ENCODE data around the gene PPFIBP1.
A peak's percentile ranks its signal among the peaks of the same experiment; 100 is the strongest.
"Not testable (repeated sequence)": the region's sequence is repeated elsewhere in the genome, so short reads cannot be mapped to it uniquely, and the experiment has no call there.

The PPFIBP1 gene

DNA sequence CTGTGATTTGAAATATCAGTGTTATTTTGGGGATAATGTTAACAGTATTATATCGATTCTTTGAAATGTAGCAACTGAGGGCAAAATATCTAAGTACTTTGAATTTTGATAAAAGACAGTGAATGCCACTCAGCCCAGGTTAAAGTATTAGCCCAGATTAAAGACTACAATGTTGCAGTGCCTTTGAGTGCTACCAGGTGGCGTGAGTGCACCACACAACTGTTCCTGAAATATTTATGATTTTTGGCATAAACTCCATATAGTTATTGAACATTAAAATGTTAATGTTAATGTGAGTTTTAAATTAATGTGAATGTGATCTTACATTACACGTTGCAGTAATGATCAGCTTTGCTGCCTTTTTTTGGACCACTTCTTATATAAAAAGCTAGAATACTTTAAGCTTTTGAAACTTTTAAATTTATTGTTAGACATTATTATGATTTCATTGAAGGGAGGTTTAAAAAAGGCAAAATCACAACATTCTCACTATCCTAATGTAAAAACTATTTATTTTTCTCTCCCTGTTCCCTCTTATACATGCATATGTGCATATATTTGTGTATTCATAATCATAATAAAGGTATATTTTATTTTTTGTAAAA is 209.1 kb downstream of the PPFIBP1 start:
- in situ Hi-C loops (cut with HindIII; ENCODE audit: low sequenced_read_pairs) = no loop called here
- DNase-seq (ENCODE audit: low read depth, low spot score) = peak; percentile 36
- H3K4me3 ChIP-seq (ENCODE audit: low read depth, low read length) = no peak overlapping the region
- TF ChIP-seq, protein P1, sequence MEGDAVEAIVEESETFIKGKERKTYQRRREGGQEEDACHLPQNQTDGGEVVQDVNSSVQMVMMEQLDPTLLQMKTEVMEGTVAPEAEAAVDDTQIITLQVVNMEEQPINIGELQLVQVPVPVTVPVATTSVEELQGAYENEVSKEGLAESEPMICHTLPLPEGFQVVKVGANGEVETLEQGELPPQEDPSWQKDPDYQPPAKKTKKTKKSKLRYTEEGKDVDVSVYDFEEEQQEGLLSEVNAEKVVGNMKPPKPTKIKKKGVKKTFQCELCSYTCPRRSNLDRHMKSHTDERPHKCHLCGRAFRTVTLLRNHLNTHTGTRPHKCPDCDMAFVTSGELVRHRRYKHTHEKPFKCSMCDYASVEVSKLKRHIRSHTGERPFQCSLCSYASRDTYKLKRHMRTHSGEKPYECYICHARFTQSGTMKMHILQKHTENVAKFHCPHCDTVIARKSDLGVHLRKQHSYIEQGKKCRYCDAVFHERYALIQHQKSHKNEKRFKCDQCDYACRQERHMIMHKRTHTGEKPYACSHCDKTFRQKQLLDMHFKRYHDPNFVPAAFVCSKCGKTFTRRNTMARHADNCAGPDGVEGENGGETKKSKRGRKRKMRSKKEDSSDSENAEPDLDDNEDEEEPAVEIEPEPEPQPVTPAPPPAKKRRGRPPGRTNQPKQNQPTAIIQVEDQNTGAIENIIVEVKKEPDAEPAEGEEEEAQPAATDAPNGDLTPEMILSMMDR (IDR thresholded peaks at IDR 0.05; ENCODE audit: low read depth, low read length) = peak; percentile 88

DNA sequence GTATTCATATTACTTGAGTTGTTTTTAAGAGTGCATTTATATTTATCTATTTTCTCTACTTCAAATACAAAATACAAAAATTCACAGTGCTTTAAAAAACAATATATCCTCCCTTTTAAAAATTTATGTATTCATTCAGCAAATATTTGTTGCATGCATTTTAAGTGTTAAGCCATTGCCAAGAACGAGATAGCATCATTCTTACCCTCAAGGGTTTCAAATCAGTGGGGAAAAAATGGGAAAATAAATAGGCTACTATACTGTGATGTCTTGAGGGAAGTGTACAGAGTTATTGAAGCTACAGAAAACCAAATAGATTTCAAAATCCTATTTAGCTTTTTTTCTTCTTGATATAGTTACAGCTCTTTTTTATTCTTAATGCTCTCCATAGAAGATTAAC is 209.8 kb downstream of the PPFIBP1 start:
- TF ChIP-seq, protein P1 (IDR thresholded peaks at IDR 0.05; ENCODE audit: low read depth, low read length) = no peak
- DNase-seq (ENCODE audit: low read depth, low spot score) = no peak
- no peak overlapping the region for H3K4me3 ChIP-seq (ENCODE audit: low read depth, low read length)
- in situ Hi-C loops (cut with HindIII; ENCODE audit: low sequenced_read_pairs) = no loop called here

DNA sequence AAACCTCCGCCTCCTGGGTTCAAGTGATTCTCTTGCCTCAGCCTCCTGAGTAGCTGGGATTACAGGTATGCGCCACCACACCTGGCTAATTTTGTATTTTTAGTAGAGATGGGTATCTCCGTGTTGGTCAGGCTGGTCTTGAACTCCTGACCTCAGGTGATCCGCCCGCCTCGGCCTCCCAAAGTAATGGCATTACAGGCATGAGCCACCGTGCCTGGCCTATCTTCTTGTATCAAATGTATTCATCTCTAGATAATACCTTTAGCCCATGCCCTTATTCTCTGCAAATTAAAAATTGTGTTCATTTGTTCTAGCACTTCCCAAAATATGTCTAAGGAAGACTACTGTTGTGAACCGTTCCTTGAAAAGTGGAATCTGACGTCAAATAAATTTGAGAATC is 210.3 kb downstream of the PPFIBP1 start:
- DNase-seq (ENCODE audit: low read depth, low spot score); H3K4me3 ChIP-seq (ENCODE audit: low read depth, low read length); in situ Hi-C loops (cut with HindIII; ENCODE audit: low sequenced_read_pairs): not testable (repeated sequence)

- H3K4me3 ChIP-seq (ENCODE audit: low read depth, low read length) = no peak overlapping the region
- DNase-seq (ENCODE audit: low read depth, low spot score) = no peak
- TF ChIP-seq, protein P1 (IDR thresholded peaks at IDR 0.05; ENCODE audit: low read depth, low read length) = no peak
- in situ Hi-C loops (cut with HindIII; ENCODE audit: low sequenced_read_pairs) = no loop called here
Observed at GRCh38 chr12:27743601-27744000, 219.6 kb downstream of the PPFIBP1 start.
